ENCODE results near the gene TTC12. TPM values are rescaled to one million over a fixed set of nuclear protein-coding genes. Genes with fewer than 3 reads are reported as not detected.

TTC12 gene
- total and polyA plus RNA-seq, 10 of the 15 experiments (the other 5 are each of a cell fraction or from before 2014, with no cell fraction given) = 3.7 to 14.0 (median 8.1) TPM

- TF ChIP-seq ZBTB11 (CRISPR knock-in tag; IDR thresholded peaks at IDR 0.05) (no peak), BCL11A (IDR thresholded peaks at IDR 0.05; ENCODE audit: low read depth, low read length) (no peak), SMAD1 (IDR thresholded peaks at IDR 0.05; ENCODE audit: low read depth, partially characterized antibody) (no peak), TCF12 (IDR thresholded peaks at IDR 0.05; ENCODE audit: low read depth, low read length) (no peak)
These were observed 92.8 kb downstream of the TTC12 start (continued) for GRCh38 chr11:113407163-113407562.

- Histone ChIP-seq H3K27ac (ENCODE audit: control insufficient read depth, insufficient read depth) (no peak overlapping the region), H3K4me3 (no peak overlapping the region), H4K20me1 (ENCODE audit: control insufficient read depth, insufficient read depth) (no peaks in the 10 kb centered on the region; the same call in 1 of the 2 replicates), H3K9ac (ENCODE audit: control insufficient read depth, insufficient read depth, low read length) (no peak overlapping the region), H3K9me3 (replicated peaks; ENCODE audit: control insufficient read depth, insufficient read depth, low read length) (no peaks in the 10 kb centered on the region), H3K27me3 (replicated peaks in 1 of 2; ENCODE audit: control insufficient read depth in 2 of 2, insufficient read depth in 2 of 2, low read length in 1 of 2) (peaks cover 0 to 4% of the 10 kb centered on the region in 2 experiments; a peak in 2 of 4 replicates), H3K4me2 (ENCODE audit: control insufficient read depth, insufficient read depth) (no peak overlapping the region), H3K4me1 (ENCODE audit: control insufficient read depth, insufficient read depth, low read length) (no peaks in the 10 kb centered on the region), H2AFZ (ENCODE audit: control insufficient read depth, low read depth, low read length) (no peak overlapping the region), H3K79me2 (ENCODE audit: control insufficient read depth, insufficient read depth, low read length) (no peaks in the 10 kb centered on the region), H3K36me3 (ENCODE audit: control insufficient read depth in 2 of 2, insufficient read depth in 2 of 2, low read length in 1 of 2) (no peaks in the 10 kb centered on the region)
- no peak for TF ChIP-seq TCF12 (IDR thresholded peaks at IDR 0.05; ENCODE audit: low read depth, low read length)
- peak; percentile 27; the same call in 1 of the 2 replicates for TF ChIP-seq PKNOX1 (IDR thresholded peaks at IDR 0.05)
- intact Hi-C loops (cut with micrococcal nuclease; ENCODE audit: unreplicated experiment) = no loop called here
- FAIRE-seq (no peak), DNase-seq (ENCODE audit: low read depth, low spot score) (no peak), ATAC-seq (no peak)
- RAD21 ChIA-PET (ENCODE audit: unreplicated experiment) = no interaction called here
- SMC1A ChIA-PET (ENCODE audit: uncharacterized antibody, unreplicated experiment) = no interaction called here
- BruUV-seq (replicated peaks) = no TSS peak
- POLR2A ChIA-PET = no interaction called here
- CTCF ChIA-PET = no interaction called here
- in situ Hi-C loops (cut with MboI) = no loop called here
- WGBS (ENCODE audit: insufficient coverage, insufficient replicate concordance, low lambda C conversion rate, missing lambda C conversion rate) = 56% methylated on average over 6 of the region's 9 CpGs
These were observed 93.8 kb downstream of the TTC12 start for GRCh38 chr11:113408206-113408605.
